ENCODE results near the gene MICALL1. TPM values are rescaled to one million over a fixed set of nuclear protein-coding genes. Genes with fewer than 3 reads are reported as not detected.

Gene MICALL1
- total RNA-seq, 4 donors from 2014 or later, result 10.7 to 34.5 (median 20.4) TPM

- no peak for TF ChIP-seq POLR2A (IDR thresholded peaks at IDR 0.05)
- TF ChIP-seq CTCF (IDR thresholded peaks at IDR 0.05), result no peak
- no peak for TF ChIP-seq EP300 (IDR thresholded peaks at IDR 0.05)
Observed at GRCh38 chr22:37926771-37927636, 20.9 kb downstream of the MICALL1 start.

DNA sequence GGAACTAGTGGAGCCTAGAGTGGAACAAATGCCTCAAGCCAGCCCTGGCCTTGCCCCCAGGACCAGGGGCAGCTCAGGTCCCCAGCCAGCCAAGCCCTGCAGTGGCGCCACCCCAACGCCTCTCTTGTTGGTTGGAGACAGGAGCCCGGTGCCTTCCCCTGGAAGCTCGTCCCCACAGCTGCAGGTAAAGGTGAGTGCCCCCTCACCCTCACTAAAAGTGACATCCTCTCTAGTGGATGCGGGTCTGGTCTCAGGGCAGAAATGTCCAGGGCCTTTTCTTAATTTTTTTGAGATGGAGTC, 21.5 kb downstream of the MICALL1 start:
- H3K9me3 ChIP-seq, result no peaks in the 10 kb centered on the region
- H3K27me3 ChIP-seq, result no peaks in the 10 kb centered on the region
- peaks cover 0 to 95% (median 9%) of the 10 kb centered on the region in 3 donors for H3K36me3 ChIP-seq
- no peak overlapping the region for H3K27ac ChIP-seq
- DNase-seq (ENCODE audit: low spot score in 2 of 2), result no peak
- H3K4me1 ChIP-seq, result peaks cover 0 to 9% (median 0%) of the 10 kb centered on the region in 4 donors
- 93 to 100% methylated on average over 1 to 5 of the region's 5 CpGs for WGBS, 2 donors
- H3K4me3 ChIP-seq, result no peak overlapping the region
- TF ChIP-seq CTCF (IDR thresholded peaks at IDR 0.05) (no peak), POLR2A (IDR thresholded peaks at IDR 0.05) (no peak), EP300 (IDR thresholded peaks at IDR 0.05) (no peak)

More at GRCh38 chr22:37926771-37927636, 20.9 kb downstream of the MICALL1 start:
- no peaks in the 10 kb centered on the region for H3K27me3 ChIP-seq
- peaks cover 0 to 9% (median 0%) of the 10 kb centered on the region in 4 donors for H3K4me1 ChIP-seq
- no peak for DNase-seq (ENCODE audit: low spot score in 2 of 2)
- 92 to 94% methylated on average over 24 to 29 of the region's 32 CpGs for WGBS, 2 donors
- H3K36me3 ChIP-seq, result peaks cover 0 to 93% (median 9%) of the 10 kb centered on the region in 3 donors
- H3K9me3 ChIP-seq, result no peaks in the 10 kb centered on the region
- no peak overlapping the region for H3K27ac ChIP-seq
- no peak overlapping the region for H3K4me3 ChIP-seq

DNA sequence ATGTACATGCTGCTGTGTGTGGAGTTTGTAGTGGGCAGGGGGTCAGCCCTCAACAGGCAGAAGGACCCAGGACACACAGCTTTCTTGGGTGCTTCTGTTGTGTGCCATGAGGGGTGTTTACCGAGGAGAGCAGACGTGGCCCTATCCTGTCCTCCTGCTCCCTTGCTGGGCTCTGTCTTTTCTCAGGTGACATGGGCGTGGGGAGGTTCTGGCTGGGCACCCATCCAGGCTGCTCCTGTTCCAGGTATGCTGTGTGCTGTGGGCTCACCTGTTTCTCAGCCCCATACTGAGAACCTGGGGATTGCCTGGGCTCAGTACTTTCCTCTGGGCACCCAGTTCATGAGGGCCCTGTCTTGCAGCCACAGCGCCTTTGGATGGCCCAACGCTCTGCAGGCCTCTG, 23.3 kb downstream of the MICALL1 start:
- no peak for DNase-seq (ENCODE audit: low spot score in 2 of 2)
- TF ChIP-seq CTCF (IDR thresholded peaks at IDR 0.05), result no peak
- TF ChIP-seq EP300 (IDR thresholded peaks at IDR 0.05), result no peak
- TF ChIP-seq POLR2A (IDR thresholded peaks at IDR 0.05), result no peak
- Histone ChIP-seq H3K27ac (no peak overlapping the region), H3K4me1 (peaks cover 0 to 24% (median 10%) of the 10 kb centered on the region in 4 donors), H3K36me3 (peaks cover 0 to 89% (median 9%) of the 10 kb centered on the region in 3 donors), H3K9me3 (no peaks in the 10 kb centered on the region), H3K27me3 (no peaks in the 10 kb centered on the region), H3K4me3 (no peak overlapping the region)
- WGBS, 2 donors, result 80 to 100% methylated on average over 3 of the region's 5 CpGs

GRCh38 chr22:37930270-37930951, 24.3 kb downstream of the MICALL1 start:
- peak in 4 of 5 experiments; percentile 32 to 50 (median 42) for TF ChIP-seq CTCF (IDR thresholded peaks at IDR 0.05)
- no peak for TF ChIP-seq EP300 (IDR thresholded peaks at IDR 0.05)
- Histone ChIP-seq H3K27me3 (no peaks in the 10 kb centered on the region), H3K36me3 (peaks cover 0 to 79% (median 9%) of the 10 kb centered on the region in 3 donors), H3K4me3 (no peak overlapping the region), H3K27ac (peak overlapping the region in 1 of 4 donors; percentile 55), H3K9me3 (no peaks in the 10 kb centered on the region), H3K4me1 (peaks cover 0 to 30% (median 11%) of the 10 kb centered on the region in 4 donors)
- peak in 1 of 2 donors; percentile 30 for DNase-seq (ENCODE audit: low spot score in 2 of 2)
- WGBS, 2 donors, result 44 to 56% methylated on average over 10 to 11 of the region's 11 CpGs
